ENCODE measurements around the gene ATP8A2.
"Not testable (repeated sequence)": the region's sequence is repeated elsewhere in the genome, so short reads cannot be mapped to it uniquely, and the experiment has no call there.

Gene ATP8A2

GRCh38 chr13:25371875-25372283 is at the start of gene ATP8A2:
TSS of gene ATP8A2 (plus strand) at chr13:25371974. CDS start at chr13:25372213, 239 bp downstream.
- peak; percentile 3 for DNase-seq

GRCh38 chr13:25324100-25324499 is 47.7 kb upstream of the ATP8A2 start:
- DNase-seq: no peak

DNA sequence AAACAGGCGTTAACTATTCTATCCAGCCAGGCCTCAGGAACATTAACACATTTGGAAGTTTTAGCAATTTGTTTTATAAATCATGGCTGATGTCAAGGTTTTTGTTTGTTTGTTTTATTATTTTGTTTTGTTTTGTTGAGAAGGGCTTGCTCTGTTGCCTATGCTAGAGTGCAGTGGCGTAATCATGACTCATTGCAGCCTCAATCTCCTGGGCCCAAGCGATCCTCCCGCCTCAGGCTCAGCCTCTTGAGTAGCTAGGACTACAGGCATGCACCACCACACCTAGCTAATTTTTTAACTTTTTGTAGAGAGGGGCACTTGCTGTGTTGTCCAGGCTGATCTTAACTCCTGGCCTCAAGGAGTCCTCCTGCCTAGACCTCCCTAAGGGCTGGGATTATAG is 42.1 kb upstream of the ATP8A2 start:
- DNase-seq: no peak

DNA sequence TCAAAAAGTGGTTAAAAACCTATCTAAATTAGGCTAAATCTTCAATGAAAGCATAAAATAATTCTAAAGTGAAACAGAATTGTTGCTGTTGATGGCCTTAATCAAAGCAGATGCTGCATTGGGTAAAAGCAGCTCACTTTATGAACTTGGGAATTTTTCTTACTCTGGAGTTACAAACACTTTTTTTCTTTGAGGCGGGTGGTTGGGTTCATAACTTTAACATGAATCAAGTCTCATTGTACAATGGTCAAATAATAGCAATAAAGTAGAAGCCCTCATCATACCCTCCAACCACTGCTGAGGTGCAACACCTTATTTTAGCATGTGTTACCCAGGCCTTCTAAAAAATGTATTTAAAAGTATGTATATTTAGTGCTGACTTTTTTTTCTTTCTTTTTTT is 41.2 kb upstream of the ATP8A2 start:
- no peak for DNase-seq

DNA sequence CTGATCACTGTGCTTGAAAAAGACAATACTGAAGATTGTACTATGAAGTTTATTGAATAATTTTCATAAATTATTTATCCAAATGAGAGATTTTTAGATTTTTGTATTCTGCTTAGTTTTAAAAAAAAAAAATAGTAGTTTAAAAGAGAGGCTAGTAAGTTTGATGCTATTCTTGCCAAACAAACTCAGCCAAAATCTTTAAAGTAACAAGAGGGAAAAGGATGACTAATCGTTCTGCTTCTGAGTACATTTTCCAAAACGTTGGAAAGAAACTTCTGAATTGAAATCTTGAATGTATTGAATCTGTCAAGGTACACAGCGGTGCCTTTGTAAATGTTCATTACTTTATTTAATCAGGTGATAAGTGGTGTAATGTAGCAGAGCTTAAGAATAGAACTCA is 35.9 kb upstream of the ATP8A2 start:
- DNase-seq: no peak

DNA sequence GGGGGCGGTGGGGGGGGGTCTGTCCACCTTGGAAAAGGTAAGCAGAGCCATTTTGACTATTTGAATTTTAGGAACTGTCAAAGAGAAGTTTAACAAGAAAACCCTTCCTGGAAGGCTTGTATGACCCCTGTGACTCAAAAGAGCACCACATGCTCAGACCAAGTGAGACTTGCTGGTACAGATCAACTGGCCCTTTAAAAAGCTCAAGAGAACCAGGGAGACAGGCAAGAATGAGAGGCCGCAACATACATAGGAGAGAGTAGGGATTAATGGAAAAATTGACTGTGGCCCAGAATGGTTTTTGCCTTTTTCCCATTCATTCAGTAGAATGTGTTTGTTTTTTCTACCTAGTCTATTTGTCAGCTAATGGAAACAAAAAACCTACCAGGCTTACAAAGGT is 26.2 kb upstream of the ATP8A2 start:
- DNase-seq: no peak

DNA sequence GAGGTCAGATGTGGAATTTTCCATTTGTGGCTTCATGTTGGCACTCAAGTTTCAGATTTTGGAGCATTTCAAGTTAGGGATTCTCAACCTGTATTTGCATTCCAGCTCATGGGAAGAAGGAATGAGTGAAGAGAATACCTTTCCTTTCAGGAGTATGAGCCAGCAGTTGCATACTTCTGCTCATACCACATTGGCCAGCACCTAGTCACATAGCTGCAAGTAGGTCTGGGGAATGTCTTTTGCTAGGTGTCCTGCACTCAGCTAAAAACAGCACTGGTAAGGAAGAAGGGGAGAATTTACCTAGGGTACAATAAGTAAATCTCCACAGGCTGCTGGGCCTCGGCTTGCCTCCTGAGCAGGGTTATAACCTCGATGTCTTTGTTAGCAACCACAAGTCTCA is 24.6 kb upstream of the ATP8A2 start:
- DNase-seq: no peak

DNA sequence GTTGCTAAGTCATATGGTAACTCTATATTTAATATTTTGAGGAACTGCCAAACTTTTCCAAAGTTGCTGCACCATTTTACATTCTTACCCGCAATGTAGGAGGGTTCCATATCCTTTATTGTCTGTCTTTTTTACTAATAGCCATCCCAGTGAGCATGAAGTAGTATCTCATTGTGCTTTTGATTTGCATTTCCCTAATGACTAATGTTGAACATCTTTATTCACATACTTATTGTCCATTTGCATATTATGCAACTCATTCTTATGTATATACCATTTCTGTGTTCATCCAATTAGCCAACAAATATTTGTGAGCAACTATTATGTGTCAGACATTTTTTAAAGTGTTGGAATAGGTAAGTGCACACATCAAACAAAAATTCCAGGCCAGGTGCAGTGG is 20.4 kb upstream of the ATP8A2 start:
- DNase-seq: no peak

DNA sequence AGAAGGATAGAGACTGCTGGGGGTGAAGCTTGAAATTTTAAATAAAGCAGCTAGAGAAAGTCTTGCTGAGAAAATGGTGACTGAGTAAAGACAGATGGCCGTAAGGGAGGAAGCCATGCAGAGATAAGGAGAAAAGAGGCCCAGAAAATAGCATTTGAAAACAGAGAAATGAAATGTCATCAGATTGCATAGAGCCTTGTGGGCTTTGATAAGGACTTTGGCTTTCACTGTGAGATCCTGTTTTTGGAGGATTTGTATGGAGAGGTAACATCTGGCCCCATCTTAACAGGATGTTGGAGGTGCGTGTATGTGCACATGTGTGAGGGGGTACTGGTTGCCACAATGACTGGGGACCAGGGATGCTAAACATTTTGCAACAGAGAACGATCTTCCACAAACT is 19.5 kb upstream of the ATP8A2 start:
- DNase-seq: no peak

GRCh38 chr13:25352806-25353205 is 19.0 kb upstream of the ATP8A2 start:
- DNase-seq: no peak

- no peak for DNase-seq
Measured at GRCh38 chr13:25353344-25353743, 18.4 kb upstream of the ATP8A2 start.

DNA sequence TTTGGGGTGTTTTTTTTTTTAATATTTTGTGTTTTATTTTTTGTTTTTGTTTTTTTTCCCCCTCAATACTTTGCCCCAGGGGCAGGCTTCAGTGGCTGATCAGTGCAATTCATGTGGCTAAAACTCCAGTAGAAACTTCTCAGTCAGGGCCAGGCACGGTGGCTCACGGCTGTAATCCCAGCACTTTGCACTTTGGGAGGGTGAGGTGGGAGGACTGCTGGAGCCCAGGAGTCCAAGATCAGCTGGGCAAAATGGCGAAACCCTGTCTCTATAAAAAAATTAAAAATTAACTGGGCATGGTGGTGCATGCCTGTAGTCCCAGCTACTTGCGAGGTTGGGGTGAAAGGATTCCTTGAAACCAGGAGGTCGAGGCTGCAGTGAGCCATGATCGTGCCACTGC is 17.4 kb upstream of the ATP8A2 start:
- DNase-seq: no peak

DNA sequence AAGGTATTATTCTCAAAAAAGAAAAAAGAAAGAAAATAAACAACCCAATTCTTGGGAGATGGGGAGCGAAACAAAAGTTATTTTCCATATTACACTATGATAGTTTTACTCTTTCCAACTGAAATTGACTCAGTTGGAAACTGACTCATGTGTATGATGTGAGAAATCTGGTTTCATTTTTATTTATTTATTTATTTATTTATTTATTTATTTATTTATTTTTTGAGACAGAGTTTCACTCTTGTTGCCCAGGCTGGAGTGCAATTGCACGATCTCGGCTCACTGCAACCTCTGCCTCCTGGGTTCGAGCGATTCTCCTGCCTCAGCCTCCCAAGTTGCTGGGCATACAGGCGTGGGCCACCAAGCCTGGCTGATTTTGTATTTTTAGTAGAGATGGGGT is 11.3 kb upstream of the ATP8A2 start:
- not testable (repeated sequence) for DNase-seq

- DNase-seq: no peak
Measured at GRCh38 chr13:25365720-25366235, 6.0 kb upstream of the ATP8A2 start.

- no peak for DNase-seq
Measured at GRCh38 chr13:25371158-25371874, 458 bp upstream of the ATP8A2 start.

DNA sequence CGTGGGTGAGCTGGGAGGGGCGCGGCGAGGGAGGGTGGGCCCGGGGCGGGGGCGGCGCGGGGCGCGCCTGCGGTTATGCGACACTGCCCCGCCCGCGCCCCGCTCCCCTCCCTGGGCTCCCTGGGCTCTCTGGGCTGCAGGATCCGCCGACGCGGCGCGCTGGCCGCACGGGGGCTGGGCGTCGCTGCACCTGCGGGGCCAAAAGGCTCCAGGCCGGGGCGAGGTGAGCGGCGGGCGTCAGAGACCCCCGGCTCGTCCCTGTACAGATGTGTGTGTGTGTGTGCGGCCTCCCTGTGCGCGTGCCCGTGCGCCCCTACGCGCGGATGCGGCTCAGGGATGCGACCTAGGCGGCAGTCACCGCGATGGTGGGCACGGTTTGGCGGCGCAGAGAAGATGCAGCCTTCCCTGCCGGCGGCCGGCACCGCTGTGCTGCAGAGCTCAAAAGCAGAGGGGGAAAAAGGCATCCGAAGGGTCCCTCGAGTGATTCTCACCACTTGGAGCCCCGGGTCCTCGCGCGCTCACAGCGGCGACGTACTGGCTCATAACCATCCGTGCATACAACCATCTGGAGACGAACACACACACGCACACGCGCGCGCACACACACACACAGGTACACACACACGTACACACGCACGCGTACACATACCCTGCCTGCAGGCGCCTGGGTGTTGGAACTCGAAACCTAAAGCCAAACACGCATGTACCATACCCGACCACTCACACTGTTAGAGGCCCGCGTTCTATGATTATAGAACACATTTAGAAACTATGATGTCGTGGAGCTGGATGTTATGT is 709 bp downstream of the ATP8A2 start:
- peak; percentile 6 for DNase-seq

DNA sequence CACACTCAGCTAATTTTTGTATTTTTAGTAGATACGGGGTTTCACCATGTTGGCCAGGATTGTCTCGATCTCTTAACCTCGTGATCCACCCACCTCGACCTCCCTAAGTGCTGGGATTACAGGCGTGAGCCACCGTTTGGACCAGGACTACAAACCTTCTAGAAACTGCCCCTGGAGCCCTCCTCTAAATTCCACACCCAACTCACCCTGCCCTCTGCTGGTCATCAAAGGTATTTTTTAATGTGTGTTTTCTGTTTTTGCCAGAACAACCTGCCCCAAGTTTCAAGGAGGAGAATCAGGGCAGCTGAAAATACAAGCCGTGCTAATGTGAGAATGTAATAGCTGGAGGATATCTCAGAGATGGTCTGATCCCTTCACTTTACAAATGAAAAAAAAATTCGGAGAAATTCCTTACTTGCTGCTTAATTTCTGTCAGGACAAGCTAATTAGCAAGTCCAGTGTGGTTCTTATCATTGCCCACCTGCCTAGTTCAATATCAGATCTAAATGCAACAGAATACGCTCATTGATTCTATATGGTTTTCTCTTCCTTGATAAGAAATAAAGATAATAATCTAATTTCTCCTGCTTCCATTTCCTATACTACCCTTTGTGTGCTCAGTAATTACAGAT is 4.1 kb downstream of the ATP8A2 start:
- peak; percentile 20 for DNase-seq

DNA sequence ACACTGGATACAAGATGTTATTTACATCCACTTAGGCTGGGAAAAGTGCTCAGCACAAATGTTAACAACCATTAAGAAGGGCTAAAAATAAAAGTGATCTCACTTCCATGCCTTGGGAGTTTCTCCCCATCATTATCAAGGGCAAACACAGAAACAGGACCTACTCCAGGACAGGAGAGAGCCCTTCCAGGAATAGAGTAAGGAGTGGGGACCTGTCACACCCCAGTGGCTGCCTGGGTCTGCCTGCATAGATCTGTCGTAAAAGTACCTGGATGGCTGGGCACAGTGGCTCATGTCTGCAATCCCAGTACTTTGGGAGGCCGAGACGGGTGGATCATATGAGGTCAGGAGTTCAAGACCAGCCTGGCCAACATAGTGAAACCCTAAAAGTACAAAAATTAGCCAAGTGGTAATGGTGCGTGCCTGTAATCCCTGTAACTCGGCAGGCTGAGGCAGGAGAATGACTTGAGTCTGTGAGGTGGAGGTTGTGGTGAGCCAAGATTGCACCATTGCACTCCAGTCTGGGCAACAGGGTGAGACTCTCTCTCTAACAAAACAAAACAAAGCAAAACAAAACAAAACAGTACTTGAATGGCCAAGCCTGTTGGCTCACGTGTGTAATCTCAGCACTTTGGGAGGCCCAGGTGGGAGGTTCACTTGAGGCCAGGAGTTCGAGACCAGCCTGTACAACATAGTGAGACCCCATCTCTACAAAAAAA is 5.6 kb downstream of the ATP8A2 start:
- DNase-seq: no peak

- no peak for DNase-seq
Measured at GRCh38 chr13:25378528-25378927, 6.8 kb downstream of the ATP8A2 start.

DNA sequence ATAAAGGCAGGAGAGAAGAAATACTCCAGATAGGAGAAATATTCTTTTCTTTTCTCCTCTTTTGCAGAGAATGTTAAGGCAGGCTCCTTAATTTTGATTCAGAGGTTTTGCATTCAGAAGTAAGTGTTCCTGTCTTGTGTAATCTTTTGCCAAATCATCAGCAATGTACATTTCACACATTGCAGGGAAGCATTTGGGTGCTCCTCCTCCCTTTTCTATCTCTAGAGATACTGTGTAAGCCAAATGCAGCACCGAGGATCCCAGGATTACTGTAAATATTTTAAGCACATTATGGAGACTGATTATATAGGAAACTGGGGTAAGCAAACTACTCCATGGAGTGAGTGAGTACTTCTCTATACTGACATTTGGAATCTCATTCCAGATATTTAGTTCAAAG is 7.2 kb downstream of the ATP8A2 start:
- no peak for DNase-seq

GRCh38 chr13:25380082-25380481 is 8.3 kb downstream of the ATP8A2 start:
- no peak for DNase-seq

DNA sequence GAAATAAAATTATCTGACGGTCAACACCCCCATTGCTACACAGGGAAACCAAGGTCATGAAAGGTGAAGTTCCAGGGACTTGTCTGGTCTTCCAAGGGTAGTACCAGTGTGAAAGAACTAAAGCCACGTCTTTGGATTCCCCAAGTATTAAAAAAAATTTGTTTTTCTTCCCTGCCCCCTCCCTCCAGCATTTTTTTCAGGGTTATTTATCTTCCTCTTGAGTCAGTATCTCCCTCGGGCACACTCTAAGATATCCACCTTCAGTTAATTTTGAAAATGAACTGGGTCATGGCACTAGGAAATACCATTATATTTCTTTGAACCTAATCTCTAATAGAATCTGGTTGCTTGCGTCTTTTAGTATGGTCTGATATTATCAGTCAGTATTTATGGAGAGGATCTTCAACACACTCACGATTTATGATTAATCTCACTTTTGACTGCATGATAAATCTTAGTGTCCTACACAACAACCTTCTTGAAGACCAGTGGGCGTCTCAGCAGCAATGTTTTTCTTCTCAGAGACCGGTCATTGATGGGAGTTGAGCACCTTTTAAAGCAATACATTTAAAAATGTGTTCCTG is 9.1 kb downstream of the ATP8A2 start:
- no peak for DNase-seq
